ENCODE results near the gene PEX12. TPM values are rescaled to one million over a fixed set of nuclear protein-coding genes. Genes with fewer than 3 reads are reported as not detected.
"Not testable (repeated sequence)": the region's sequence is repeated elsewhere in the genome, so short reads cannot be mapped to it uniquely, and the experiment has no call there.

PEX12 gene
- total RNA-seq, 4 donors from 2014 or later = 0.75 to 5.2 (median 3.0) TPM; not detected in 1

DNA sequence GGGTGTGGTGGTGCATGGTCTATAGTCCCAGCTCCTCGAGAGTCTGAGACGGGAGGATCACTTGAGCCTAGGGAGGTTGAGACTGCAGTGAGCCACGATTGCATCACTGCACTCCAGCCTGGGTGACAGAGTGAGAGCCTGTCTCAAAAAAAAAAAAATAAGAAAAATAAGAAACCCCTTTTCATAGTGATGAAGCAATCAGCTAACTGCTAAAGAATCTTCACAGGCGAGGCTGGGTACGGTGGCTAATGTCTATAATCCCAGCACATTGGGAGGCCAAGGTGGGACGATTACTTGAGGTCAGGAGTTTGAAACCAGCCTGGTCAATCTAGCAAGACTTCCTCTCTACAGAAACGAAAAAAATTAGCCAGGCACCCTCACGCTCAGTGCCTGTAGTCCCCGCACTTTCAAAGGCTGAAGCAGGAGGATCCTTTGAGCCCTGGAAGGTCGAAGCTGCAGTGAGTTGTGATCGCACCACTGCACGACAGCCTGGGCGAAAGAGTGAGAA lies 41.7 kb downstream of the PEX12 start:
- DNase-seq = no peak
- Histone ChIP-seq H3K4me1 (peaks cover 0 to 34% (median 6%) of the 10 kb centered on the region in 4 donors), H3K27me3 (no peaks in the 10 kb centered on the region), H3K36me3 (no peaks in the 10 kb centered on the region), H3K27ac (peak overlapping the region; percentile 46 to 72 (median 56)), H3K9me3 (no peaks in the 10 kb centered on the region), H3K4me3 (peak overlapping the region in 1 of 4 donors; percentile 20)
- 59 to 67% methylated on average over 11 to 13 of the region's 13 CpGs for WGBS, 2 donors (ENCODE audit: low coverage in 1 of 2)
- intact Hi-C loops (cut with DNase I; ENCODE audit: low total_unique reads) = loop anchor here (10.0 kb wide), 1 partner anchor 362 kb away; no protein-coding TSS in a partner anchor
- no peak for TF ChIP-seq POLR2A (IDR thresholded peaks at IDR 0.05)
- TF ChIP-seq, protein P1, sequence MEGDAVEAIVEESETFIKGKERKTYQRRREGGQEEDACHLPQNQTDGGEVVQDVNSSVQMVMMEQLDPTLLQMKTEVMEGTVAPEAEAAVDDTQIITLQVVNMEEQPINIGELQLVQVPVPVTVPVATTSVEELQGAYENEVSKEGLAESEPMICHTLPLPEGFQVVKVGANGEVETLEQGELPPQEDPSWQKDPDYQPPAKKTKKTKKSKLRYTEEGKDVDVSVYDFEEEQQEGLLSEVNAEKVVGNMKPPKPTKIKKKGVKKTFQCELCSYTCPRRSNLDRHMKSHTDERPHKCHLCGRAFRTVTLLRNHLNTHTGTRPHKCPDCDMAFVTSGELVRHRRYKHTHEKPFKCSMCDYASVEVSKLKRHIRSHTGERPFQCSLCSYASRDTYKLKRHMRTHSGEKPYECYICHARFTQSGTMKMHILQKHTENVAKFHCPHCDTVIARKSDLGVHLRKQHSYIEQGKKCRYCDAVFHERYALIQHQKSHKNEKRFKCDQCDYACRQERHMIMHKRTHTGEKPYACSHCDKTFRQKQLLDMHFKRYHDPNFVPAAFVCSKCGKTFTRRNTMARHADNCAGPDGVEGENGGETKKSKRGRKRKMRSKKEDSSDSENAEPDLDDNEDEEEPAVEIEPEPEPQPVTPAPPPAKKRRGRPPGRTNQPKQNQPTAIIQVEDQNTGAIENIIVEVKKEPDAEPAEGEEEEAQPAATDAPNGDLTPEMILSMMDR (IDR thresholded peaks at IDR 0.05) = no peak
- TF ChIP-seq EP300 (IDR thresholded peaks at IDR 0.05; ENCODE audit: low read depth) = no peak
- no peak for TF ChIP-seq POLR2AphosphoS5 (IDR thresholded peaks at IDR 0.05)
- in situ Hi-C loops (cut with MboI; ENCODE audit: low pct_ligation_motif_present in 1 of 4, low pct_unique_long_range_greater_than_20kb in 1 of 4, low sequenced_read_pairs in 3 of 4) = loop anchor here (5.0 to 25.0 kb wide), 7 partner anchors 222 to 1124 kb away; no protein-coding TSS in a partner anchor

GRCh38 chr17:35535406-35535805 lies 43.0 kb downstream of the PEX12 start:
- H3K27ac ChIP-seq = peak overlapping the region in 2 of 4 donors; percentile 12 to 72
- H3K4me1 ChIP-seq = peaks cover 0 to 21% (median 4%) of the 10 kb centered on the region in 4 donors
- H3K36me3 ChIP-seq, H3K27me3 ChIP-seq, DNase-seq, H3K9me3 ChIP-seq: not testable (repeated sequence)
- 81% methylated on average over 9 of the region's 9 CpGs; no CpG with 5 or more reads in 1 of the 2 donors for WGBS, 2 donors (ENCODE audit: low coverage in 1 of 2)
- intact Hi-C loops (cut with DNase I; ENCODE audit: low total_unique reads) = loop anchor here (2.0 to 10.0 kb wide), 2 partner anchors 223 to 361 kb away; no protein-coding TSS in a partner anchor
- in situ Hi-C loops (cut with MboI; ENCODE audit: low pct_ligation_motif_present in 1 of 4, low pct_unique_long_range_greater_than_20kb in 1 of 4, low sequenced_read_pairs in 3 of 4) = loop anchor here (5.0 to 25.0 kb wide), 7 partner anchors 221 to 1123 kb away; no protein-coding TSS in a partner anchor
- H3K4me3 ChIP-seq = peak overlapping the region in 2 of 4 donors; percentile 6 to 18

GRCh38 chr17:35534576-35535093 lies 43.7 kb downstream of the PEX12 start:
- Histone ChIP-seq H3K36me3 (no peaks in the 10 kb centered on the region), H3K4me3 (peak overlapping the region in 1 of 4 donors; percentile 1)

GRCh38 chr17:35531160-35531559 lies 47.2 kb downstream of the PEX12 start:
- TF ChIP-seq EP300 (IDR thresholded peaks at IDR 0.05; ENCODE audit: low read depth) (no peak), POLR2AphosphoS5 (IDR thresholded peaks at IDR 0.05) (no peak), POLR2A (IDR thresholded peaks at IDR 0.05) (no peak)
- TF ChIP-seq, protein P1 (IDR thresholded peaks at IDR 0.05) = no peak
- H3K27ac ChIP-seq = no peak overlapping the region
- DNase-seq = no peak
- no peaks in the 10 kb centered on the region for H3K9me3 ChIP-seq
- H3K27me3 ChIP-seq = peaks cover 2% of the 10 kb centered on the region
- in situ Hi-C loops (cut with MboI; ENCODE audit: low pct_ligation_motif_present in 1 of 4, low pct_unique_long_range_greater_than_20kb in 1 of 4, low sequenced_read_pairs in 3 of 4) = loop anchor here (10.0 to 25.0 kb wide), 6 partner anchors 216 to 1119 kb away; no protein-coding TSS in a partner anchor
- H3K36me3 ChIP-seq = no peaks in the 10 kb centered on the region
- 21 to 45% methylated on average over 1 of the region's 1 CpG for WGBS, 2 donors (ENCODE audit: low coverage in 1 of 2)
- H3K4me3 ChIP-seq = no peak overlapping the region
- intact Hi-C loops (cut with DNase I; ENCODE audit: low total_unique reads) = loop anchor here (5.0 to 10.0 kb wide), 2 partner anchors 356 to 1244 kb away; partner anchors contain the start of gene CCL11
- no peaks in the 10 kb centered on the region for H3K4me1 ChIP-seq

More at GRCh38 chr17:35534576-35535093, 43.7 kb downstream of the PEX12 start:
- Histone ChIP-seq H3K4me1 (peaks cover 0 to 13% (median 0%) of the 10 kb centered on the region in 4 donors), H3K27me3 (no peaks in the 10 kb centered on the region), H3K9me3 (no peaks in the 10 kb centered on the region), H3K27ac (peak overlapping the region; percentile 17 to 72 (median 30))
- in situ Hi-C loops (cut with MboI; ENCODE audit: low pct_ligation_motif_present in 1 of 4, low pct_unique_long_range_greater_than_20kb in 1 of 4, low sequenced_read_pairs in 3 of 4) = loop anchor here (5.0 to 25.0 kb wide), 7 partner anchors 220 to 1122 kb away; no protein-coding TSS in a partner anchor
- WGBS, 2 donors (ENCODE audit: low coverage in 1 of 2) = 41 to 71% methylated on average over 2 to 3 of the region's 3 CpGs
- DNase-seq = no peak
- intact Hi-C loops (cut with DNase I; ENCODE audit: low total_unique reads) = loop anchor here (2.0 to 10.0 kb wide), 3 partner anchors 222 to 1247 kb away; partner anchors contain the start of gene CCL11
- TF ChIP-seq POLR2AphosphoS5 (IDR thresholded peaks at IDR 0.05) (no peak), EP300 (IDR thresholded peaks at IDR 0.05; ENCODE audit: low read depth) (no peak), POLR2A (IDR thresholded peaks at IDR 0.05) (no peak)
- TF ChIP-seq, protein P1 (IDR thresholded peaks at IDR 0.05) = no peak
